ENCODE results near the gene MED16.

- TF ChIP-seq TEAD1 (CRISPR knock-in tag; IDR thresholded peaks at IDR 0.05) (no peak), NR3C1 (CRISPR knock-in tag; conservative IDR thresholded peaks at IDR 0.05; ENCODE audit: low read depth) (no peak), CTCF (IDR thresholded peaks at IDR 0.05) (no peak), CREM (CRISPR knock-in tag; IDR thresholded peaks at IDR 0.05) (no peak), JUN (CRISPR knock-in tag; IDR thresholded peaks at IDR 0.05) (no peak), ELF4 (CRISPR knock-in tag; IDR thresholded peaks at IDR 0.05; ENCODE audit: low read depth) (no peak), ATF3 (CRISPR knock-in tag; conservative IDR thresholded peaks at IDR 0.05) (no peak), FOXP4 (CRISPR knock-in tag; IDR thresholded peaks at IDR 0.05) (no peak), MAX (CRISPR knock-in tag; IDR thresholded peaks at IDR 0.05) (no peak), MLX (CRISPR knock-in tag; IDR thresholded peaks at IDR 0.05) (no peak), E2F5 (CRISPR knock-in tag; IDR thresholded peaks at IDR 0.05) (no peak), SP1 (CRISPR knock-in tag; conservative IDR thresholded peaks at IDR 0.05) (no peak)
These were observed 63.7 kb downstream of the MED16 start for GRCh38 chr19:829129-829758.

Measured in WTC11 (cell line).